Measurements from ENCODE around the gene SPATA24. TPM values are rescaled to one million over a fixed set of nuclear protein-coding genes. Genes with fewer than 3 reads are reported as not detected.
"Not testable (repeated sequence)": the region's sequence is repeated elsewhere in the genome, so short reads cannot be mapped to it uniquely, and the experiment has no call there.

SPATA24 gene
- total RNA-seq, 1 donor from 2014 or later, result 9.4 TPM

GRCh38 chr5:139354186-139354585, 49.7 kb downstream of the SPATA24 start:
- DNase-seq (ENCODE audit: low read depth, low spot score), result no peak

DNA sequence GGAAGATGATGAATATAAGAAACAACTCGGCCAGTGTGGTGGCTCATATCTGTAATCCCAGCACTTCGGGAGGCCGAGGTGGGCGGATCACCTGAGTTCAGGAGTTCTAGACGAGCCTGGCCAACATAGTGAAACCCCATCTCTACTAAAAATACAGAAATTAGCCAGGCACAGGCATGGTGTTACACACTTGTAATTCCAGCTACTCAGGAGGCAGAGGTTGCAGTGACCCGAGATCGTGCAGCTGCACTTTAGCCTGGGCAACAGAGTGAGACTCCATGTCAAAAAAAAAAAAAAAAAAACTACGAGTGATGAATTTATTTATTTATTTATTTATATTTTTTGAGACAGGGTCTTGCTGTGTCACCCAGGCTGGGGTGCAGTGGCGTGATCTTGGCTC, 56.0 kb downstream of the SPATA24 start:
- DNase-seq (ENCODE audit: low read depth, low spot score), result not testable (repeated sequence)

Other genes with a start within 250 kb of the SPATA24 start
- 55.4 and 64.9 TPM in 2 replicates for gene SIL1, start 205.7 kb downstream of the SPATA24 start, total RNA-seq
- gene MATR3, start 110.3 kb downstream of the SPATA24 start, total RNA-seq, result 213 and 361 TPM in 2 replicates
- gene PAIP2, start 62.2 kb downstream of the SPATA24 start, total RNA-seq, result 74.3 and 94.6 TPM in 2 replicates
- not detected in 2 replicates for gene SLC23A1, start 20.8 kb downstream of the SPATA24 start, total RNA-seq
- 0.04 TPM in 1 of 2 replicates, not detected in the other for gene MZB1, start 14.2 kb downstream of the SPATA24 start, total RNA-seq
- 0.79 and 2.5 TPM in 2 replicates for gene PROB1, start 9.0 kb downstream of the SPATA24 start, total RNA-seq
- gene DNAJC18, start 35.4 kb upstream of the SPATA24 start, total RNA-seq, result 5.9 and 7.6 TPM in 2 replicates
- 448 and 513 TPM in 2 replicates for gene ECSCR, start 58.7 kb upstream of the SPATA24 start, total RNA-seq
- under 0.01 TPM in 1 of 2 replicates, not detected in the other for gene SMIM33, start 66.9 kb upstream of the SPATA24 start, total RNA-seq
- gene STING1, start 78.7 kb upstream of the SPATA24 start, total RNA-seq, result 89.4 and 92.2 TPM in 2 replicates
- 66.0 and 71.1 TPM in 2 replicates for gene UBE2D2, start 157.2 kb upstream of the SPATA24 start, total RNA-seq
- 12.0 and 14.6 TPM in 2 replicates for gene CXXC5, start 244.3 kb upstream of the SPATA24 start, total RNA-seq

All from pulmonary artery endothelial cell (primary cell).